DND-41 (cell line): ENCODE data around the gene GHITM.
"Not testable (repeated sequence)": the region's sequence is repeated elsewhere in the genome, so short reads cannot be mapped to it uniquely, and the experiment has no call there.

Source experiments
- ATAC-seq: fragments of 200-7000 bp; cut with Tn5 transposase; 3 replicates; pipeline ENCODE4 v1.9.1; 2021; ENCODE audit warnings: low read depth; ENCODE audit not compliant: insufficient read depth
- DNase-seq: peaks from one replicate; pipeline ENCODE4 v3.0.0-alpha.2; 2020
- H2AFZ ChIP-seq: 2 replicates; pipeline ENCODE4 v1.6.0; 2012; ENCODE audit warnings: low read depth, low read length
- H3K27ac ChIP-seq: 2 replicates; pipeline ENCODE4 v1.5.1; 2012; ENCODE audit warnings: low read length, inconsistent platforms
- H3K27me3 ChIP-seq: fragments of 200-600 bp; sonication (generic); 2 replicates; pipeline ENCODE4 v1.6.0; 2012; ENCODE audit warnings: low read length, mild to moderate bottlenecking, inconsistent platforms; ENCODE audit not compliant: insufficient read depth, poor library complexity
- H3K36me3 ChIP-seq: 2 replicates; pipeline ENCODE4 v1.5.1; 2012; ENCODE audit warnings: low read length, inconsistent platforms; ENCODE audit not compliant: insufficient read depth
- H3K4me1 ChIP-seq: 2 replicates; pipeline ENCODE4 v1.5.1; 2012; ENCODE audit warnings: mild to moderate bottlenecking, low read length; ENCODE audit not compliant: insufficient read depth
- H3K4me2 ChIP-seq: 2 replicates; pipeline ENCODE4 v1.6.0; 2012; ENCODE audit warnings: mild to moderate bottlenecking, moderate library complexity, low read length, inconsistent platforms; ENCODE audit not compliant: insufficient read depth
- H3K4me3 ChIP-seq, 2 experiments: fragments of 200-600 bp in 1 of 2; shearing (Covaris generic) in 1 of 2; 2 replicates each; pipeline ENCODE4 v1.5.1; 2012 to 2016; ENCODE audit warnings: inconsistent platforms in 2 of 2, low read length in 2 of 2, mild to moderate bottlenecking in 2 of 2, low read depth in 1 of 2, moderate library complexity in 1 of 2
- H3K79me2 ChIP-seq: 2 replicates; pipeline ENCODE4 v1.6.0; 2012; ENCODE audit warnings: low read length, inconsistent platforms; ENCODE audit not compliant: insufficient read depth
- H3K9ac ChIP-seq: 2 replicates; pipeline ENCODE4 v1.6.0; 2012; ENCODE audit warnings: low read depth, mild to moderate bottlenecking, inconsistent platforms, low read length, moderate library complexity
- H3K9me3 ChIP-seq: 2 replicates; pipeline ENCODE4 v1.5.1; 2012; ENCODE audit warnings: low read length, moderate library complexity, mild to moderate bottlenecking, inconsistent platforms; ENCODE audit not compliant: insufficient read depth, severe bottlenecking
- H4K20me1 ChIP-seq: 2 replicates; pipeline ENCODE4 v1.6.0; 2012; ENCODE audit warnings: low read length; ENCODE audit not compliant: insufficient read depth
- EZH2 ChIP-seq: IDR thresholded peaks from 3 replicates; pipeline ENCODE4 v1.6.1; 2012; ENCODE audit warnings: borderline replicate concordance, low read depth, mild to moderate bottlenecking, moderate library complexity, low read length, inconsistent platforms; ENCODE audit not compliant: severe bottlenecking
- TF ChIP-seq, protein P1 (sequence below): IDR thresholded peaks from 2 replicates; pipeline ENCODE4 v1.5.1; 2012; ENCODE audit warnings: borderline replicate concordance, low read length, moderate library complexity, mild to moderate bottlenecking; ENCODE audit not compliant: poor library complexity, severe bottlenecking; ENCODE audit errors: extremely low read depth

The GHITM gene

GRCh38 chr10:84164442-84164841 is 25.1 kb downstream of the GHITM start:
- DNase-seq (no peak), ATAC-seq (no peak)
- no peak overlapping the region for H3K27ac ChIP-seq
- TF ChIP-seq, protein P1, sequence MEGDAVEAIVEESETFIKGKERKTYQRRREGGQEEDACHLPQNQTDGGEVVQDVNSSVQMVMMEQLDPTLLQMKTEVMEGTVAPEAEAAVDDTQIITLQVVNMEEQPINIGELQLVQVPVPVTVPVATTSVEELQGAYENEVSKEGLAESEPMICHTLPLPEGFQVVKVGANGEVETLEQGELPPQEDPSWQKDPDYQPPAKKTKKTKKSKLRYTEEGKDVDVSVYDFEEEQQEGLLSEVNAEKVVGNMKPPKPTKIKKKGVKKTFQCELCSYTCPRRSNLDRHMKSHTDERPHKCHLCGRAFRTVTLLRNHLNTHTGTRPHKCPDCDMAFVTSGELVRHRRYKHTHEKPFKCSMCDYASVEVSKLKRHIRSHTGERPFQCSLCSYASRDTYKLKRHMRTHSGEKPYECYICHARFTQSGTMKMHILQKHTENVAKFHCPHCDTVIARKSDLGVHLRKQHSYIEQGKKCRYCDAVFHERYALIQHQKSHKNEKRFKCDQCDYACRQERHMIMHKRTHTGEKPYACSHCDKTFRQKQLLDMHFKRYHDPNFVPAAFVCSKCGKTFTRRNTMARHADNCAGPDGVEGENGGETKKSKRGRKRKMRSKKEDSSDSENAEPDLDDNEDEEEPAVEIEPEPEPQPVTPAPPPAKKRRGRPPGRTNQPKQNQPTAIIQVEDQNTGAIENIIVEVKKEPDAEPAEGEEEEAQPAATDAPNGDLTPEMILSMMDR = no peak
- TF ChIP-seq EZH2 = no peak
- H3K4me2 ChIP-seq = no peak overlapping the region
- H3K36me3 ChIP-seq = no peaks in the 10 kb centered on the region
- H3K9ac ChIP-seq = no peak overlapping the region
- no peaks in the 10 kb centered on the region for H4K20me1 ChIP-seq
- H3K4me3 ChIP-seq = no peak overlapping the region
- H3K79me2 ChIP-seq = no peaks in the 10 kb centered on the region
- no peaks in the 10 kb centered on the region for H3K4me1 ChIP-seq
- H3K9me3 ChIP-seq = no peaks in the 10 kb centered on the region
- no peak overlapping the region for H2AFZ ChIP-seq
- peaks cover 7% of the 10 kb centered on the region for H3K27me3 ChIP-seq

DNA sequence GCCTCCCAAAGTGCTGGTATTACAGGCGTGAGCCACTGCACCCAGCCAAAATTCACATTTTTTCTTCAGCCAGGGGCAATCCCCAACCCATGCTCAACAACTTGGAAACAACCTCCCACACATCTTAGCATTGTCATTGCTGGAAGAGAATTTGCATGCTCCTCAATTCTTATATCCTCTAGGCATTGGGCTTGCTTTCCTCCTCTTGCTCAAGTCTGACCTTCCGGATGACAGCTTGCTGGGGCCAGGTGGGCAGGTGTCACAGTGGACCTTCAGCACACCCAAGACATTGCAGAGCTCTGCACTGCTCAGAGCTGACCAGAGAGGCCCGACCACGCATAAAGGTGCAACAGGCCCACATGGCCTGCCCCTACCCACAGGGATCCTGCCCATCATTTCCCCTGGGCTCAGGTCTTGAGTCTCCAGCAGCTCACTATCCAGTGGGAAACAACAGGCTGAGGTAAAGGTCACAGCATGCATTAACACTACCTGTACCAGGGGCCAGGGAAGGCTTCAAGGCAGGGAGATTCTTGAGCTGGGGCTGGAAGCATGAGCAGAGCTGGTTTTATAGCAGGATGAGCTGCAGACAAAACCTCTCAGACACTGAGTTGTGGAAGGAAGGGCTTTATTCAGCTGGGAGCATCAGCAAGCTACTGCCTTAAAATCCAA is 27.4 kb downstream of the GHITM start:
- Histone ChIP-seq H3K36me3 (no peaks in the 10 kb centered on the region), H3K27ac (no peak overlapping the region)

GRCh38 chr10:84167289-84167653 is 28.0 kb downstream of the GHITM start:
- H3K4me2 ChIP-seq, H3K9ac ChIP-seq, H3K36me3 ChIP-seq, H3K4me3 ChIP-seq, H2AFZ ChIP-seq, H3K9me3 ChIP-seq, DNase-seq, H3K4me1 ChIP-seq, H3K27me3 ChIP-seq, H3K79me2 ChIP-seq, ATAC-seq, H4K20me1 ChIP-seq, H3K27ac ChIP-seq: not testable (repeated sequence)

More for the DNA sequence above, 27.4 kb downstream of the GHITM start:
- ATAC-seq (no peak), DNase-seq (no peak)
- H3K79me2 ChIP-seq = no peaks in the 10 kb centered on the region
- no peak overlapping the region for H3K9ac ChIP-seq
- H2AFZ ChIP-seq = no peak overlapping the region
- H3K4me1 ChIP-seq = no peaks in the 10 kb centered on the region
- H3K4me2 ChIP-seq = no peak overlapping the region
- H3K27me3 ChIP-seq = peaks cover 7% of the 10 kb centered on the region
- no peak for TF ChIP-seq EZH2
- TF ChIP-seq, protein P1 = no peak
- no peaks in the 10 kb centered on the region for H4K20me1 ChIP-seq
- no peak overlapping the region for H3K4me3 ChIP-seq
- no peaks in the 10 kb centered on the region for H3K9me3 ChIP-seq

DNA sequence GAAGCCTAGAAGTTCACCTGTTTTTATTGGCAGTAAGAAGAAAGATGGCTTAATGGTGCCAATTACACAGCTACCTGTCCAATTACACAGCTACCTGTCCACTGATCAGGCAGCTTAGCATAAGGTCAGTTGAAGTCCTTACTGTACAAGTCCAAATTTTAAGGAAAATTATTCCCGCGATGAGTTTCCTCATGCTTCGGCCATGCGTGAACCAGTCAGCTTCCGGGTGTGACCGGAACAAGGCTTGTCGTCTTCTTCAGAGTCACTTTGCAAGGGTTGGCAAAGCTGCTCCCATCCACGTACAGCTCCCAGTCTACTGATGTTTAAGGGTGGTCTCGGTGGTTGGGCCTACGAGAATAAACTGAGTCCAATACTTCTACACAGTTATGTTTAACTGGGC is 29.1 kb downstream of the GHITM start:
- not testable (repeated sequence) for H3K4me1 ChIP-seq, H3K79me2 ChIP-seq, H3K36me3 ChIP-seq, H3K27ac ChIP-seq, DNase-seq, H3K4me3 ChIP-seq, H3K27me3 ChIP-seq, ATAC-seq, H4K20me1 ChIP-seq, H3K9ac ChIP-seq, H3K4me2 ChIP-seq, H2AFZ ChIP-seq, H3K9me3 ChIP-seq

DNA sequence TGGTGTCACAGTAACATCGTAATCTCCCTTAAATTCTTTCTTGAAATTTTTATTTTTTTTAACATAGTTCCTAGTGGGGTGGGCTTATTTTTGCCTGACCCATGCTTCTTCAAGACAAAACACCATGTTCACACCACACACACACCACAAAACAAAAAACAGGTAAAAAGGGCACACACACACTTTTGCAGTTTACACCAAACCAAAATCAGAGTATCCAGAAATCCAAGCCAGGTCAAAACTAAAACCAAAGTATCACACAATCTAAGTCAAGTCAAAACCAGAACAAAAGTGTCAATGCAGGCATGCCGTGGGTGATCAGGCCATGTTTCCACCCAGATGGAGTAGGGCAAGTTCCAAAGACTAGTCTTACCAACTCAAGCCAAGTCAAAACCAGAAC is 31.9 kb downstream of the GHITM start:
- not testable (repeated sequence) for H3K36me3 ChIP-seq, H3K9ac ChIP-seq, H2AFZ ChIP-seq, H4K20me1 ChIP-seq, DNase-seq, ATAC-seq, H3K4me2 ChIP-seq, H3K27ac ChIP-seq, H3K4me3 ChIP-seq, H3K27me3 ChIP-seq, H3K9me3 ChIP-seq, H3K79me2 ChIP-seq, H3K4me1 ChIP-seq

- not testable (repeated sequence) for H3K9me3 ChIP-seq, DNase-seq, H2AFZ ChIP-seq, H3K36me3 ChIP-seq, H3K4me3 ChIP-seq, ATAC-seq, H3K27me3 ChIP-seq, H3K4me2 ChIP-seq, H3K27ac ChIP-seq, H4K20me1 ChIP-seq, H3K9ac ChIP-seq, H3K79me2 ChIP-seq, H3K4me1 ChIP-seq
Measured at GRCh38 chr10:84171700-84172466, 32.6 kb downstream of the GHITM start.
